GM18526 (cell line): ENCODE measurements around the gene INTS6L.

Experiments used
- POLR2A ChIP-seq: IDR thresholded peaks from 3 replicates; pipeline ENCODE4 v1.6.1; 2011; ENCODE audit not compliant: insufficient read length; ENCODE audit errors: extremely low read depth

Gene INTS6L

DNA sequence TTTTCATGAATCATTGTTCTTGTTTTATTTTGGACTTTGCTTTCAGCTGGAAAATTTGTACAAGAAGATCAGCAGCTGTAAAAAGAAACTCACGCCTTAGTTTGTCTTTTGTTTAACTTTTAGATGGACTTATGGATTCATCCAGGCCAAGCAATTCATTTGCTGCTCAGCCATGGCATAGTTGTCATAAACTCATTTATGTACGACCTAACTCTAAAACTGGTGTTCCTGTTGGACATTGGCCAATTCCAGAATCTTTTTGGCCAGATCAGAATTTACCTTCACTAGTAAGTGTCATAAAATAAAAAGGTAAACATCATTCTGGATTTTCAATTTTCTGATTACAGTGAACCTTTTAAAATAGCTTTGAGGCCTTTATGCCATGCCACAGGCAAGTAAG is 29.1 kb downstream of the INTS6L start:
- TF ChIP-seq POLR2A: no peak

DNA sequence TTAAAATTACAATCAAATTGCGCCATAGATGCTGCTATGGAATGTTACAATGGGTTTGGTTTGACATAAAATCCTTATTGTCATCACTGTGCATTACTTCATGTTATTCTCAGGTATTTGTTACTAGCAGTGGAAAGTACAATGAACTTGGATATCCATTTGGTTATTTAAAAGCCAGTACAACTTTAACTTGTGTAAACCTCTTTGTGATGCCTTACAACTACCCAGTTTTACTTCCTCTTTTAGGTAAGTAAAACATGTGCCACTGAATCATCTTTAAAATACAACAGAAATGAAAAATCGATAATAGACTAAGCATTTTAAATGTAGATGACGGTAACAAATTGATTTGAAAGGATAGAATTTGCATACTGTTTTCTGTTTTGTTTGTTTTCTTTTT is 35.6 kb downstream of the INTS6L start:
- TF ChIP-seq POLR2A: no peak

DNA sequence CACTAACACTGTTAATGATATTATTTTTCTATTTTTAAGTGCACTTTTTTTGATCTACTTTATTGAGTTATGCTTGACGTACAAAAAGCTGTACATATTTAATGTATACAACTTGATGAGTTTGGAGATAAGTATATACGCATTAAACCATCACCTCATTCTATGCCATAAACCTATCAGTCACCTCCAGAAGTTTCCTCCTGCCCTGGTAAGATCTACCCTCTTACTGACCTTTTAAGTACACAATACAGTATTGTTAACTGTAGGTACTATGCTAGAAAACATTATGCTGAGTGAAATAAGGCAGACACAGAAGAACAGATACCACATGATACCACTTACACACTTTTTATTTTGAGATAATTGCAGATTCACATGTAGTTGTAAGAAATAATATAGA is 36.9 kb downstream of the INTS6L start:
- no peak for TF ChIP-seq POLR2A

DNA sequence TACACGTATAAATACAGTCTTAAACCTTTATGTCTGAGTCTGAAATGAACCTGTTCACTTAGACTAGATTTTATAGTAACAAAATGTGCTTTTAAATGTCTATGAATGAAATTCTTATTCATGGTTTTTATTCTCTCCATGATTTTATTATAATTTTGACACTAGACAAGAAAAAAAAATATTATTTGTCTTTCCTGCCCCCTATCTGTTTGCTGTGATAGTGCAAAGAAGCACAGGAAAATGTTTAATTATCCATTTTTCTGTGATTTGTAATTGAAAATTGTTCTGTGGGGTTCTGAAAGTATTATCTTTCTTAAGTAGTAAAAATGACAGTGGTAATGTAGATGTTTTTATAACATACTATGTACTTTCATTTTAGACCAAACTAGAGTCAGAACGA is 52.0 kb downstream of the INTS6L start:
- no peak for TF ChIP-seq POLR2A

DNA sequence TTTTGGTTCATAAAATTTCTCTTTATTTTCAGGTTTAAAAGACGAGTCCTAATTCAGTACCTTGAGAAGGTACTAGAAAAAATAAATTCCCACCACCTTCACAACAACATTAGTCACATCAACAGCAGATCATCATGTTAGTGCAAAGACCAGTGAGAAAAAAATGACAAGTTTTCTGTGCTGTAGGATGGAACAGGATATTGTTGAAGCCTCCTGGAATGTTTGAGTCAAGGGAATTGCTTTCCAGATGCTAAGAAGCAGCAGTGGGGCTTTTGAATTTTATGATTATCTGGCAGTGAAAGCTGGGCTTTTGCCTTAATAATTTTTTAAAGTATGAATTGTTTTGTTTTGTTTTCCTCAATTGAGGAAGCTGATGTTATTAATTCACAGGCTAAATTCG is 61.0 kb downstream of the INTS6L start:
- TF ChIP-seq POLR2A: no peak

DNA sequence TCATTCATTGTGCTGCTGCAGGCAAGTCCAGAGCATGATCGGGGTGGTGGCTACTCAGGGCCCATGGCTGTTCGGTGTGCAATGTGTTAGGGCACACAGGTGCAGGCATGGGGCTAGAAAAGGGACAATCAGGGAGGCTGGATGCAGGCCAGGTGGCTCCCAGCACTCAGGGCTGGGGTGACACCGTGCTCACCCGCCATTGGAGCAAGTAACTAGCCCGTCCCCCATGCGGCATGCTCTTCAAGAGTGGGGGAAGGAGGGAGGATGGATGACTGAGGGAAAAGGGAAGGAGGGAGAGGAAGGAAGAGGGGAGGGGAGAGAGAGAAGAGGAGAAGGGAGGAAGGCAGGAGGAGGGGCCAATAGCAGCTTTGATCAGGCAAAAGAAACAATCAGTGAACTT is 64.7 kb downstream of the INTS6L start:
- TF ChIP-seq POLR2A: no peak

DNA sequence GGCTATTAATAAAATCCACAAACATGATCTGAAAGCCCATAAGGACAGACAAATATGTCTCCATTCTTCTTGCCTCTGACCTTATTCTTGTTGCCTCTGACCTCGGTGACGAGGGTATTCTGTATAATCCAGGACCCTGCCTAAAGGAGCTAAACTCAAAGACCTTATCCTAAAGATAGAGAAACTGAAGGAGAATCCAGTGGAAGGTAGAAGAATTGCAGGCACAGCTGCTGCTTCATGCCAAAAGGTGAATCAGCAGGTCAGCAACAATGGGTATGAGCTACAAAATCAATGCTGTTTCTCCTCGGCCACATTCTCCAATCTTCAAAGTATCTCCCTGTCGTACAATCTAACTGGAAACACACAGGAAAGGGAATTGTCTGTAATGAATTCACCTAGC is 71.4 kb downstream of the INTS6L start:
- no peak for TF ChIP-seq POLR2A

DNA sequence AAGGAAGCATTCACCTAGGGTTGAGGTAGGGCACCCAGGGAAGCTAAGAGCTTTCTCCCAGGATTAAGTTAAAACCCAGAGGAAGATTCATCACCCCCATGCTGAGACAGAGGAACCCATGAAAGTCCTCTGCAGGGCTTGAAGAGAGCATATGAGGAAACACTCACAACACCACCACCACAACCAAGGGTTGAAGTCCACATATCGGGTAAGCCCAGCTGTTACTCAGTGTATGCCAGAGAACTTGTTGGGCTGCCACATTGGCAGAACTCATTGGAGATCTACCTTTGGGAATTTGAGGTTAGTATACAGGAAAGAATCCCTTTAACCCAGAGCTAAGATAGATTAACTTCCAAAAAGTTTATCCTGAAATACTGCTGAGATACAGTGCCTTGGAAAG is 75.1 kb downstream of the INTS6L start:
- no peak for TF ChIP-seq POLR2A

DNA sequence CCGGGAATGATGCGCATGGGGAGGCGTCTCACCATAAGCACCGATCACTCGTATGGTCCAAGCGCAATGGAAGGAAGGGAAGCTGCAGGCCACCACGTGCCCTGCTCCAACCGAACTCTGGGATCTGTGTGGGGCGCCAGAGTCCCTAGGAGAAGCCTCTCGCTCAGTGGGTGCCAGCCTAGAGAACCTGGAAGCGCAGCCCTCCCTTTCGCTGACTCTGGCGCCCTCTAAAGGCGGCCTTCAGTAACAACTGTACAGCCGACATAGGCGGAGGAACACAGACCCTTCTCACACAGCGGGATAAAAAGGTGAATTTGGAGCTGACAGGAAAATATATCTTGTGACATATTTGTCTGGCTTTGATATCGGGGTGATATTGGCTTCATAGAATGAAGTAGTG is 76.0 kb downstream of the INTS6L start:
- TF ChIP-seq POLR2A: no peak

DNA sequence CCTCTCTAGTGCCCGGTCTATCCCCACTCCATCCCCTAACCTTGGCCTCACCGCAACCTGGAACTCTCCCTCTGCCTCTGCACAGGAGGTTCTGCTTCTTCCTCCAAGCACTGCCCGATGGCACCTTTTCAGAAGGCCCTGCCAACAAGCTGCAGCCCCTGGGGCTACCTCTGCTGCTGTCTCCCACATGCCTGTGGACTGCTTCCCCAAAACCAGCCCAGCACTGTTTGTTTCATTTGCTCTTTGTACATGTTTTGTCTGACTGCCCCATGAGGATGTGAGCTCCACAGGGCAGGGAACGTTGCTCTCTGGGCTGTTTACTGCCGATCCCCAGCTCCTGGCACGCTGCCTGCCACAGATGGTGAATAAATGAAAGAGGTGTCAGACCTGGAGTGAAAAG is 85.4 kb downstream of the INTS6L start:
- no peak for TF ChIP-seq POLR2A

DNA sequence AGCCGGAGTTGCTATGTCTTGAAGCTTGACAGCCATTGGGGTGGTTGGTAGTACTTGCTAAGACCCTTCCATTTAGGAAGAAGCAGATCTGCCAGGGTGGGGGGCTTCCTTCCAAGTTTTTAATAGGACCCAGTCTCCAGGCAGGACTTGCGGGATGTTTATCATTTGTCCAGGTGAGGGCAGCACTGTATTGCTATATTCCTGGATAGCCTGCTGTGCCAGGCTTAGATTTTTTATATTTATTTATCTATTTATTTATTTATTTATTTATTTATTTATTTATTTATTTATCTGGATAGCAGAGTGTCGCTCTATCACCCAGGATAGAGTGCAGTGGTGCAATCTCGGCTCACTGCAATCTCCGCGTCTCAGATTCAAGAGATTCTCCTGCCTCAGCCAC is 105.5 kb downstream of the INTS6L start:
- no peak for TF ChIP-seq POLR2A

DNA sequence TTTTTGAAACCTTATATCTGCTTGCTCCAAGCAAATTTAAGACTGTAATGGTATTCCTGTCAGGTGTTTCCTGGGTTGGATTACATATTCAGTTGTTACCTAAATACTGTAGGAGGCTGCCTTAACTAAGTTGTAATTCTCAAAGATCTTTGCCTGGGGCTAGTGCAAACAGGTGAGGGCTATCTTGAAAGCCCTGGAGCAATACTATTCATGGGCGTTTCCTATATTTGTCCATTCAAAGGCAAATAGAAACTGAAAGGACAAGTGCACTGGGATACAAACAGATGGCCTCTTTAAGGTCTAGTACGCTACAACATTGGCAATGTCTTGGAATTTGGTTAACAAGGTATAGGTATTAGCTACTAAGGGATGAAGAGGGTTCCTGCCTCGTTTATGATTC is 108.9 kb downstream of the INTS6L start:
- TF ChIP-seq POLR2A: no peak
